Mucosa of descending colon (tissue), 3 donors: Measurements from ENCODE around the gene DNAJB13. TPM values are rescaled to one million over a fixed set of nuclear protein-coding genes. Genes with fewer than 3 reads are reported as not detected.
"Not testable (repeated sequence)": the region's sequence is repeated elsewhere in the genome, so short reads cannot be mapped to it uniquely, and the experiment has no call there.

Experiments used
- ATAC-seq: fragments of 200-7000 bp; cut with Tn5 transposase; one replicate; pipeline ENCODE4 v1.9.1; 2020; ENCODE audit warnings: mild to moderate bottlenecking, moderate library complexity
- DNase-seq, 3 donors: peaks; one replicate each; pipeline ENCODE4 v3.0.0-alpha.2; 2020
- H3K36me3 ChIP-seq: fragments of 200-600 bp; one replicate; pipeline ENCODE4 v1.8.0; 2021; ENCODE audit warnings: low read depth, mild to moderate bottlenecking
- H3K4me1 ChIP-seq: fragments of 200-600 bp; one replicate; pipeline ENCODE4 v1.8.0; 2021; ENCODE audit warnings: low read depth, mild to moderate bottlenecking
- H3K4me3 ChIP-seq: fragments of 200-600 bp; one replicate; pipeline ENCODE4 v1.8.0; 2021; ENCODE audit warnings: mild to moderate bottlenecking
- H3K9me3 ChIP-seq: fragments of 200-600 bp; one replicate; pipeline ENCODE4 v1.8.0; 2021; ENCODE audit warnings: mild to moderate bottlenecking
- intact Hi-C, 2 donors: fragments of 100-400 bp; cut with DNase I in 1 of 2; cut with micrococcal nuclease in 1 of 2; formaldehyde crosslinking; loops; one replicate each; pipeline versions ENCODE4 v1.11.0 to v1.11.1; 2022; cut with DNase I, micrococcal nuclease
- total RNA-seq, 3 donors: library from RNA; stranded (reverse); fragmentation: NEBNext Ultra II Directional in 2 of 3; extraction: Animal tissue kit (Norgen Biotek cat#: 25700) in 2 of 3; gene quantifications; one replicate each; pipeline versions ENCODE4 v1.2.1 to v1.2.4, GENCODE V29; 2021 to 2023
- TF ChIP-seq, protein P1 (sequence below): fragments of 200-600 bp; IDR thresholded peaks from one replicate; pipeline ENCODE4 v1.8.0; 2022; ENCODE audit warnings: antibody characterized with exemption, mild to moderate bottlenecking
- donor health status: DM: no; HTN: no; CAD: no; lungs with moderate emphysema.
- donor health status: DM: no; HTN: no; CAD: no.
- donor health status: DM: no; HTN: yes; CAD: no.

DNAJB13 gene
- total RNA-seq, 3 donors from 2014 or later, result not detected

DNA sequence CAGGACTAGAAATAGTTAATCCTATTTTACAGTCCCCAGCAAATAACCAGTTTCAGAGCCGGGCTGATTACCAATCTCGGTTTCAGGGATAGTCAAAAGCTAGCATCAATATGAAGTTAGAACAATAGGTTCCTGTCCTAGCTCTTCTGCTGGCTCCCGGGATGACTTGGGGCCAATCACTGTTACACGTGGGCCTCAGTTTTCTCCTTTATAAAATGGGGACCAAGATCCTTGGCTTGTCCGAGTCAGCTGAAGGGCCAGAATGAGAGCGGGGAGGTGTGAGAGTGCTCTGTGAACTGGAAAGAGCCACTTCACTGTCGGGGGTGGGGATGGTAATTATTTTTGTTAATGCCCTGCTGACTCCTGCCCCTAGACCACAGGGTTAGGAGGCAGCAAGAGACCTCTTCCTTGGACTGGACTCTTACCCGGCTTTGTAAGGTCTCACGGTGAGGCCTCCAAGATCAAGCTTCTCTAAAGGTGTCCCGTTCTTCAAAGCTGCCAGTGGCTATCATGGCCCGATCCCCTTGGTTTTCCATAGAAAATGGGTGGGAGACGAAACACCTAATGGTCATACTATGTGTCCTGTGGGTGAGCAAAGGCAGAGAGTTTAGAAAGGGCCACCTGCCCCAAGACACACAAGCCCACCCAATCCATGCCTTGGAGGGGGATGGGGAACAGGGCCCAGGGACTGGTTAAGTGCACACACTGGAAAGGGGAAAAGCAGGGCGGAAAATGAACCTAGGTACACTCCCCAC, 30.4 kb downstream of the DNAJB13 start:
- Histone ChIP-seq H3K4me3 (no peak overlapping the region), H3K4me1 (peaks cover 22% of the 10 kb centered on the region), H3K9me3 (no peaks in the 10 kb centered on the region), H3K36me3 (no peaks in the 10 kb centered on the region)
- TF ChIP-seq, protein P1, sequence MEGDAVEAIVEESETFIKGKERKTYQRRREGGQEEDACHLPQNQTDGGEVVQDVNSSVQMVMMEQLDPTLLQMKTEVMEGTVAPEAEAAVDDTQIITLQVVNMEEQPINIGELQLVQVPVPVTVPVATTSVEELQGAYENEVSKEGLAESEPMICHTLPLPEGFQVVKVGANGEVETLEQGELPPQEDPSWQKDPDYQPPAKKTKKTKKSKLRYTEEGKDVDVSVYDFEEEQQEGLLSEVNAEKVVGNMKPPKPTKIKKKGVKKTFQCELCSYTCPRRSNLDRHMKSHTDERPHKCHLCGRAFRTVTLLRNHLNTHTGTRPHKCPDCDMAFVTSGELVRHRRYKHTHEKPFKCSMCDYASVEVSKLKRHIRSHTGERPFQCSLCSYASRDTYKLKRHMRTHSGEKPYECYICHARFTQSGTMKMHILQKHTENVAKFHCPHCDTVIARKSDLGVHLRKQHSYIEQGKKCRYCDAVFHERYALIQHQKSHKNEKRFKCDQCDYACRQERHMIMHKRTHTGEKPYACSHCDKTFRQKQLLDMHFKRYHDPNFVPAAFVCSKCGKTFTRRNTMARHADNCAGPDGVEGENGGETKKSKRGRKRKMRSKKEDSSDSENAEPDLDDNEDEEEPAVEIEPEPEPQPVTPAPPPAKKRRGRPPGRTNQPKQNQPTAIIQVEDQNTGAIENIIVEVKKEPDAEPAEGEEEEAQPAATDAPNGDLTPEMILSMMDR, result no peak
- DNase-seq, result no peak
- intact Hi-C loops, result no loop called here
- ATAC-seq, result no peak

DNA sequence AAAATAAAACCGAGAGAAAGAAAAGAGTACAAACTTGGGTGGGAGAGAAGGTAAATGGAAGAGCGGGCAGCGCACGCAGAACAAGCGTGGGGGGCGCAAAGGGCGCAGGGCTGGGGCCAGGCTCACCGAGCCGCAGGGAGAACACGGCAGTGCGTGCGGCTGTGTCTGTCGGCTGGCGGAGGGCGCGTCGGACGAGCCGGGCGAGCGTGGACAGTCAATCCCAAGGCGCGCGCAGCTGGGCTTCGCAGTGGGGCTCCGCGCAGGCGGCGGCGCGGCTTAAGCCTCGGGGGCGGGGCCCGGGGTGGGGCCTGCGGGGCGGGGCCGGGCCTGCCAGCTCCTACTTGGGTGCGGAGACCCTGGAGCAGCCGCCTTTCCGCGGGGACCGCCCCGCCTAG, 31.8 kb downstream of the DNAJB13 start, which contains the start of gene UCP2:
Gene UCP2, minus strand, starts transcription at position 249 of the 395 bp plus-strand sequence. CDS start 4,465 bp downstream, outside the sequence.
- intact Hi-C loops, result no loop called here
- TF ChIP-seq, protein P1, result no peak
- ATAC-seq, result peak; percentile 83
- Histone ChIP-seq H3K4me1 (peaks cover 22% of the 10 kb centered on the region), H3K9me3 (no peaks in the 10 kb centered on the region), H3K4me3 (peak within 1 kb of the TSS; percentile 32), H3K36me3 (no peaks in the 10 kb centered on the region)
- DNase-seq, result peak; percentile 93 to 95 (median 94)

- TF ChIP-seq, protein P1, result no peak
- DNase-seq, result peak; percentile 91 to 98 (median 94)
- no peaks in the 10 kb centered on the region for H3K9me3 ChIP-seq
- intact Hi-C loops, result no loop called here
- no peaks in the 10 kb centered on the region for H3K36me3 ChIP-seq
- peak overlapping the region; percentile 32 for H3K4me3 ChIP-seq
- H3K4me1 ChIP-seq, result peaks cover 22% of the 10 kb centered on the region
- ATAC-seq, result peak; percentile 84
Measured at GRCh38 chr11:73982990-73983740, 32.3 kb downstream of the DNAJB13 start.

DNA sequence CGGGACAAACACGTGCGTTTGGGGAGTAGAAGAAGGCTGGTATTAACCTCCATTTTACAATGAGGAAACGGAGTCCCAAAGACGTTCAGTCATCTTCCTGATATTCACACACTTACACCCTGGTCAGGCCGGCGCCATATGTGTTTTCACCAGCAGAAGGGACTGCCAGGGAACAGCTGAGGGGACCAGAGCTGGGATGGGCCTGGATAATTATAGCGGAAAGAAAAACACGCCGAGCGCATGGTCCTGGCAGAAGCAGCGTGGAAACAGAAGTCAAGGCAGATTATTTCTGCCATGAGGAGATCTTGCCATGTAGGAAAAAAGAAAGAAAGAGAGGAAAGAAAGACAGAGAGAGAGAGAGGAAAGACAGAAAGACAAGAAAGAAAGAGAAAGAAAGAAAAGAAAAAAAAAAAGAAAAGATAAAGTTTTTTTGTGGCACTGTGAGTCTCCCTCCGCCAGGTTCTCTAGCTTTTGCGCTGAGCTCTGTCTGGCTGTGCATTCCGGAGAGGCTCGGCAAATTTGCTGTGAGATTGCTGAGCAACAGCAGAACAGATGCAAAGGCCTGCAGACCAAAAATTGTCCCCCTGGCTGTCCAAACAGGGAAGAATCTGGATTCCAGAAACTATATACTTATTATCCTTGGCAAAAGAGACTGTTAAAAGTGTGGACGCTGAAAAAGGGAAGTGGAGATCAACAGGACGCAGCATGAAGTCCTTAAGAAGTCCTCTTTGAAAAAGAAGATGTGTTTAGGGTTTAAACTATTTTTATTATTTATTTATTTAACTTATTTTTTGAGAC, 33.1 kb downstream of the DNAJB13 start:
- TF ChIP-seq, protein P1, result no peak
- intact Hi-C loops, result no loop called here
- no peaks in the 10 kb centered on the region for H3K36me3 ChIP-seq
- DNase-seq, result peak in 1 of 3 donors; percentile 34
- ATAC-seq, result no peak
- H3K9me3 ChIP-seq, result no peaks in the 10 kb centered on the region
- no peak overlapping the region for H3K4me3 ChIP-seq
- H3K4me1 ChIP-seq, result peaks cover 22% of the 10 kb centered on the region

- peaks cover 11% of the 10 kb centered on the region for H3K4me1 ChIP-seq
- ATAC-seq, H3K36me3 ChIP-seq, intact Hi-C loops, H3K4me3 ChIP-seq, DNase-seq, H3K9me3 ChIP-seq: not testable (repeated sequence)
Measured at GRCh38 chr11:73985661-73986060, 34.8 kb downstream of the DNAJB13 start.
